GM19043 (cell line): ENCODE measurements around the gene EIF3F.
A peak's percentile ranks its signal among the peaks of the same experiment; 100 is the strongest.

Source experiments
- ATAC-seq: cut with Tn5 transposase; IDR thresholded peaks from one replicate; pipeline ENCODE4 v1.9.1; 2021; ENCODE audit warnings: low read depth; ENCODE audit not compliant: unreplicated experiment

EIF3F gene, protein sequence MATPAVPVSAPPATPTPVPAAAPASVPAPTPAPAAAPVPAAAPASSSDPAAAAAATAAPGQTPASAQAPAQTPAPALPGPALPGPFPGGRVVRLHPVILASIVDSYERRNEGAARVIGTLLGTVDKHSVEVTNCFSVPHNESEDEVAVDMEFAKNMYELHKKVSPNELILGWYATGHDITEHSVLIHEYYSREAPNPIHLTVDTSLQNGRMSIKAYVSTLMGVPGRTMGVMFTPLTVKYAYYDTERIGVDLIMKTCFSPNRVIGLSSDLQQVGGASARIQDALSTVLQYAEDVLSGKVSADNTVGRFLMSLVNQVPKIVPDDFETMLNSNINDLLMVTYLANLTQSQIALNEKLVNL

DNA sequence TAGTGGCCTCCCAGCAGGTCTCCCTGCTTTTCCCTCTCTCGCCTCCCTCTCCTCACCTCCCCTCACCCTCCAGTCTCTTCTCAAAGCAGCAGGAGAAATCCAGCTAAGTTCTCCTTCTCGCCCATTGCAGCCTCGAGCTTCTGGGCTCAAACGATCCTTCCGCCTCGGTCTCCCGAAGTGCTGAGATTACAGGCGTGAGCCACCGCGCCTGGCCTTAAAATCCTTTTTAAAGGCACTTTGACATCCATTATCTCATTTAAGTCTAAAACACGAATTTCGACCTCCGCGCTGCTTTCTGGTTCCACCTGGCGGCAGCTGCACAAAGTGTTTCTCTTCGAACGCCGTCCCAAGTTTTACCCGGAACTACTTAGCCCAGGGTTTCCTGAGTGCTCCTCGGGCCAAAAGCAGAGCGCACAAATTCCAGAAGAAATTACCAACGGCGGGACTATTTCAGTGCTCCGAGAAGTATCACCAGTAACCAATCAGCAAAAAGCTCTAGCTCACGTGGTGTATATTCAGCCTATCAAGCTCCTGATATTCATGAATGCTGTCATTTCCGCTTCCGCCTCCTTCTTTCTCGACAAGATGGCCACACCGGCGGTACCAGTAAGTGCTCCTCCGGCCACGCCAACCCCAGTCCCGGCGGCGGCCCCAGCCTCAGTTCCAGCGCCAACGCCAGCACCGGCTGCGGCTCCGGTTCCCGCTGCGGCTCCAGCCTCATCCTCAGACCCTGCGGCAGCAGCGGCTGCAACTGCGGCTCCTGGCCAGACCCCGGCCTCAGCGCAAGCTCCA is at the start of gene EIF3F:
Gene EIF3F, plus strand, starts transcription at position 570 of the 792 bp plus-strand sequence. Its CDS starts 16 bp downstream, at position 586.
- peak; percentile 91 for ATAC-seq

DNA sequence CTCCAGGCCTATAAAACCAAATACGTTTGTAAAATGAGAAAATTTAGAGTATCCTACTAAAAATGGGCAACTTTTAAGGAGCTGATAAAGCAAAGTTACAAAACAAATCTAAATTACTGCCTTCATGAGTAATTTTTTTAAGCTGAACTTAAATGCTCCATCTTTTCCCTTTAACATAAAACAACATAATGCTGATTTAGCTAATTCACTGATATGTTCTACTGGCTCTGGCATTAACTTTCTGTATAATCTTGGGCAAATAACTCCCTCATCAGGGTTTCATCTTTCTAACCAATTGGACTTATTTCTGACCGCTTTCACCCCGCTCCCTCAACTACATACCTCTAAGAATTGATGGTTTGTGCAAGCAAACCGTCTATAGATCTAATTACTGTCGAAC is 46.0 kb upstream of the EIF3F start:
- ATAC-seq: no peak

DNA sequence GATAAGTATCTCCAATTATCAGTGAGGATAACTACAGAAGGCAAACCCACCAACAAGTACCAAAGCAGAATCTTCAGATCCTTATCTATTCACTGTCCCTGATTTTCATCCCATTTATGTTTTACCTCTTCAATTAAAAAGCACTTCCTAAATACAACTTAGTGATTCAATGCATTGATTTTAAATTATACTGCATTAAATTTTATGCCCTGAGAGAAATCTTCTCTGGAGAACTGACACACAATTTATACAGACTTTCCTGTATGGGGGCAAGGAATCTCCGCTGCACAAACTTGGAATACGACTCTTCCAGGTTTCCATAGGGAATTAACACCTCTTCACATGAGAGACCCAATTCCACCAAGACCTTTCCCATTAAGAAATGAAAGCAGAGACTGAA is 45.5 kb upstream of the EIF3F start, which contains the start of gene OR10A3:
Gene OR10A3, minus strand, starts transcription at position 101 of the 400 bp plus-strand sequence. CDS start 2,188 bp downstream, outside the sequence.
- no peak for ATAC-seq

DNA sequence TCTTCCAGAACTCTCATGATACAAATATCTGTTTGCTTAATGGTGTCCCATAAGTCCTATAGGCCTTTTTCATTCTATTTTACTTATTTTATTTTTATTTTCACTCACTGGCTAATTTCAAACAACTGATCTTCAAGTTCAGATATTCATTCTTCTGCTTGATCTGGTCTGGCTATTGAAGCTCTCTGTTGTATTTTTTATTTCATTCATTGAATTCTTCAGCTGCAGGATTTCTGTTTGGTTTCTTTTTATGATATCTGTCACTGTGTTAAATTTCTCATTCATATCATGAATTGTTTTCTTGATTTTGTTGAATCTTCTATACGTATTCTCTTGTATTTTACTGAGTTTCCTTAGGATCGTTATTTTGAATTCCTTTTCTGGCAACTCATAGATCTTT is 43.0 kb upstream of the EIF3F start:
- no peak for ATAC-seq

DNA sequence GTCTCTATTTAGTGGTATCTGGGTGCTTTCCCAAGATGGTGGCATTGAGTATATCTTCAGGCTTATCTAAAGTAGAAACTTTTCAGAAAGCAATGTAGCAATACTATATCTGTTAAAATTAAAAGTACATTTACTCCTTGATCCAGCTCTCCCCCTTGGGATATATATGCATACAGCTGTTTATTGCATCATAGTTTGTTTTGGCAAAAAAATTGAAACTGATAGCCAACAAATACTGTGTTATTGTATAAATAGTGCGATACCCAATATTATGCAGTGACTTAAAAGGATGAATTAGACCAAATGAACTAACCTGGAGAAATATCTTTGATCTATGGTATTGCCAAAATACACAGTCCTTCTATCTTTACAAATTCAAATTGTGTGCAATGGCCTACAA is 37.2 kb upstream of the EIF3F start:
- ATAC-seq: no peak

DNA sequence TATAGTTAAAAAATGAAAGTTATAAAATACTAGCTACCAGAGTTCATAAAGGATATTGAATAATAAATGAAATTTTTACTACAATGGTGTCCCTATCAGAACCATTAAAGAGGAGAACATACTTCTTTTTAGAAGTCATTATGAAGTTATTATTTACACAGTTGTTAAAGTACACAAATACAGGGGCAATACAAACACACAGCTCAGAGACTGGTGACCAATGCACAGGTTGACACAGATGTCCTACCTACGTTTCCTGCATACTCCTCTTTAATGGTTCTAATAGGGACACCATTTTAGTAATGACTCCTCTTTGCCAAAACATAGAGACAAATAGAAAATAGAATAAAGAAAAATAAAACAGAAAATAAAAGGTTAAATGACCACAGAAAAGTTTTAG is 31.9 kb upstream of the EIF3F start:
- ATAC-seq: no peak

DNA sequence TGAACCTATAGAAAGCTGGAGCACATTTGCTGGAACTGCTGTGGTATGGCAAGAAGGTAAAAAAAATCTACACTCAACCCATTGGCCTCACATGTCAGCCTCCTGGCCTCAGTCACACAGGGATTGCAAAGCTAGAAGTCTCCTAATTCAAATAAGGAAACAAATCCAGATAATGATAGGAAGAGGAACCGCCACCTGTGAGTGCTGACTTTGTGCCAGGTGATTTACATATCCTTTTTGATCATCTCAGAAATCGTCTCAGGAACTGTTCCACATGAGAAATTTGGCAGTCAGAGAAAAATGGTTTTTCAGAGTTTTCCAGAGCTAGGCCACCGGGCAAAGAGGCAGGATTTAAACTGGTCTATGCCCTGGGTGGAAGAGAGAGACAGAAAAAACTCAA is 22.9 kb upstream of the EIF3F start:
- no peak for ATAC-seq

DNA sequence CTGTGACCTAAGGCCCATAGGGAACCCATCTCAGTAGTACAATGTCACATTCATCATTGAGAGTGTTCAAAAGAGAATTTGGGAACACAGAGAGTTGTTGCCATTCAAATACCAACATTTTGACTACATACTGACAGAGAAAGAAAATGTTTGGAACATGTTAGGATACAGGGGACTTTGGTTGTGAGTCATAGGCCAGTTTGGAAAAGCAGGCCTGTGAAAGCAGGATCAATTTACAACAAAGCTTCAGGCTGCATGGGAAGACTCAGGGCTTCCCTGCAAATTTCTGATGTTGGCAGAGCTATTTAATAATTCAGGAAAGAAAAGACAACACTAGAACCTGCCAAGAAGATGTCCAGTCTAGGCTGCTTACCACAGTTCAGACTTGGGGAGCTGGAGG is 22.3 kb upstream of the EIF3F start:
- no peak for ATAC-seq

DNA sequence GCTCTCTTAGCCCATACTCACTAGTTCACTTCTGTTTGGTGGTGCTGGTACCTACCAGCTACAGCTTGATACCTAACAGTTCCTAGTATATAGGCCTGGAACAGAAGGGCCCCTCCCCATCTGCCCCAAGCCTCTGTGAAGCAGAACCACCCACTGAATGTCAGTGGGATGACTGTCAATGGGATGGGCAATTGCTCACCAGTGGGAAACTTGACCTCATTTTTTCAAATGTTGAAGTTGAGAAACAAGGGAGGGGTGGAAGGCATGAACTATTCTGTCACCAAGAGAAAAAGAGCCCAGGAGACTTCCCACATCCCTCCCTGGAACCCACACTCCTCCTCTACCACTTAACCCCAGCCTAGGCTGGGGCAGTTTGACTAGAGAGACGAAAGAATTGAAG is 21.8 kb upstream of the EIF3F start, which contains the start of gene NLRP10:
Gene NLRP10, minus strand, starts transcription at position 62 of the 400 bp plus-strand sequence. CDS start 1,952 bp downstream, outside the sequence.
- ATAC-seq: no peak

DNA sequence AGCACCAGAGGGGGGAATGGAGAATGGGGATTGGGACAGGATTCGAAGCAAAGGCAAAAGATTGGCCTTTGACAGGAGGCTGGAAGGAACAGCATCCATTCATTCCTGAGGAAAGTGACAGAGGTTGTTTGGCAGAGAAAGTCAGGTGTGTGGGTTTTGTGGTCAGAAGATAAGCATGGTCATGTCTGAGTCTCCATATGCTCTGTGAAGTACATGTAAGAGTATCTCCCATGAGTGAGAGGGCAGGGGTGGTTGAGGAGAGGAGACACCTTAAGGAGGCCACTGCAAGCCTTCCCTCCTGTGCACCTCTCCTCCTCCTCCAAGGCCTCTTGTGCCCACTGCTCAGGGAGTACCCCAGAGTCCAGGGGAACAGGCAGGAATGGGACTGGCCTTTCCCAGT is 20.0 kb upstream of the EIF3F start:
- ATAC-seq: no peak

DNA sequence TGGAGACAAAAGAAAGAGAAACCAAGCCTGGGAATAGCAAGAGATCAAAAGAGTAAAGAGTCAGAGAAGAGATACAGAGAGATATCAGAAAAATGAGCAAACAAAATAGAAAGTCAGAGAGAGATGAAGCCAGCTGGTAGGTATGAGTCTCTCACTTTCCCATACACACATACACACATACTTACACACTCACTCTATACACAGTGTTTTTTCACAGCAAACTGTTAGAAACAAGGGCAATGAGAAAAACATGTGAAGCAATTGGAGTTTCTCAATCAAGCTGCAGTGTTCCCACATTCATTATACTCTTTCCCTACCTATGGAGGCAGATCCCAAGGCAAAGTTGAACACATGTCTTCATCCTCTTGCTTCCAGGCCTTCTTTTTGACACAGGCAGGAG is 19.3 kb upstream of the EIF3F start:
- ATAC-seq: no peak

DNA sequence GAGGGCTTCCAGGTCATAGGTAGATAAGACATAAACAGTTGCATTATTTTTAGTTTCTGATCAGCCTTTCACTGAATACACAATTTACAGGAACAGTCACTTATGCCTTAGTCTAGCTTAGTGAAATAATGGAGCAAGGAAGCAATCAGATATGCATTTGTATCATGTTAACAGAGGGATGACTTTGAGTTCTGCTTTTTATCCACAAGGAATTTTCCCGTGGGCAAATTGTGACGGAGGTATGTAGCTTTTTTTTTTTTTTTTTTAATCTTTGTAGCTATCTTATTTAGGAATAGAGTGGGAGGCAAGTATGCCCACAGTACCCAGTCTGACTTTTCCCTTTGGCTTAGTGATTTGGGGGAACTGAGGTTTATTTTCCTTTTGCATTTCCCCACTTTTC is 18.5 kb upstream of the EIF3F start:
- ATAC-seq: no peak

DNA sequence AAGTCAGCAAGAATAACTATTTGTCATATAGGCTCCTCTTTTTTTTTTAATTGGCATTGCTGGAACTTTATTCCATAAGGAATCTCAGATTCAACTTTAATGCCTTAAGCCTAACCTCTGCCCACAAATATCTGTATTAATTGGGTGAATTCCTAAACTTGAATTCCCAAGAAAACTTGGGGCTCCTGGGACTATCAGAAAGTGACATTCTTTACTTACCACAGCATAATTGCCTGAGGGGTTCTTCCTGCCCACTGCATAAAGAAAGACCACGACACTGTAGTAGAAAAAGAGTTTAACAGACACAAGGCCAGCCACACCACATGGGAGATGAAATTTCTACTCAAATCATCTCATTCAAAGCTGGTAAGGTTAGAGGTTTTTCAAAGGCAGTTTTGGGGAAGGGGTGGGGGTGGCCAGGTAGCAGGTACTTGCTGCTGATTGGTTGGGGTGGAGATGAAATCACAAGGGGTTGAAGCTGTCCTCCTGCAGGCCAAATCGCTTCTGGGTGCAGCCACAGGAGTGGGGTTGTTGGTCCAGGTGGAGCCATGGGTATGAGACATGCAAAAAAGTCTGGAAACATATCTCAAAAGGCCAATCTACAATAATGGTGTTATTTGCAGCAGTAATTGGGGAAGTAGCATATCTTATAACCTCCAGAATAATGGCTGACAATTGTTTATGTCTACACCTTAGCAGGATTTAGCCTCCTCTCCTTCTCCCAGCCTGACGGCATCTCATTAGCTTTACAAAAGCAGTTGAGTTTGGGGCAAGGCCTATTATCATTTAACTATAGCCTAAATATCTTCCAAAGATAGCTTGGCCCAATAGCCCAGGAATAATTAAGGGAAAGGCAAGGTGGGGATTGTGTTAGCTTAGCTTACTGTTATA is 17.1 kb upstream of the EIF3F start:
- no peak for ATAC-seq

DNA sequence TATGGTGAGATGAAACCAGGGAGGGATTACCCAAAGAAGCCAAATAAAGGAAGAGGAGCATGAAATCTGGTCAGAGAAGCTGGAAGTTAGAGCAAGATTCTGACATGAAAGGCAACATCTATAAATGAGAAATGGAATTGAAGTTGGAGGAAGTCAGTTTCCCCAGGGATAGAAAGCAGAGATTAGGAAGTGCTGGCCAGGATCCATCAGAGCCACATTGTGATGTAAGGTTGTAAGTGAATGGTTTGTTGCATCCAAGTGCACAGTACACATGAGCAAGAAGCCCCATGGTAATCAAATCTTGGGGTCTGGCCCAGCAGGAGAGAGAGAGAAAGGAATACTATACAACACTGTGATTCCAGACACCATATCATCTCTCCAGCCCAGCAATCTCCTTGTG is 15.3 kb upstream of the EIF3F start:
- no peak for ATAC-seq

DNA sequence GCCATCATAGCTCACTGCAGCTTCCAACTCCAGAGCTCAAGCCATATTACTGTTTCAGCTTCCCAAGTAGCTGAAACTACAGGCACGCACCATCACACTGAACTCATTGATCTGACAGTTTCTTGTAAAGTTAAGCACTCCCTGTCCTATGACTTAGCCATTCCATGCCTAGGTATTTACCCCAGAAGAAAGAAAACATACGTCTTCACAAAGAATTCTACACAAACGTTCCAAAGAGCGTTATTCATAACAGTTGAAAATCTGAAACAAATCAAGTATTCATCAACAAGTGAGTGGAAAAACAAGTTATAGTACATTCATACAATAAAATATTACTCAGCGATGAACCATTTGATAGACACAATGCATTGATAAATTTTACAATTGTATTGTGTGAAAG is 14.1 kb upstream of the EIF3F start:
- no peak for ATAC-seq

DNA sequence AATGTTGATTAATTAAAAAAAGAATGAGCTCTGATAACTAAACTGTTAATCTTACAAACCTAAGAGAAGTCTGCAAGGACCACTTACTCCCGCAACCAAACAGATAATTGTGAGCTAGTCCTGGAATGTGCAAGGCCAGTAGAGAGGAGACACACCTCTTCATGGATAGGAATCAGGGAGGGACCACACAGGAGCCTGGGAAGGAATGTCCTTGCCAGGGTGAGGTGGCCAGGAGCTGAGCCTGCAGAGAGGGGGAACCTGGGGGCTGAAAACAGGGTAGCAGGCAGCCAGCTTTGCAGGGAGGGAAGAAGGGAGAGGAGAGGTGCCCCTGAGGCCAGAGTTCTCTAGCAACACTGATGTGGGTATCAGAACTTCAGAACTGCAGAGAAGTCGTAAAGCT is 12.5 kb upstream of the EIF3F start:
- ATAC-seq: no peak

DNA sequence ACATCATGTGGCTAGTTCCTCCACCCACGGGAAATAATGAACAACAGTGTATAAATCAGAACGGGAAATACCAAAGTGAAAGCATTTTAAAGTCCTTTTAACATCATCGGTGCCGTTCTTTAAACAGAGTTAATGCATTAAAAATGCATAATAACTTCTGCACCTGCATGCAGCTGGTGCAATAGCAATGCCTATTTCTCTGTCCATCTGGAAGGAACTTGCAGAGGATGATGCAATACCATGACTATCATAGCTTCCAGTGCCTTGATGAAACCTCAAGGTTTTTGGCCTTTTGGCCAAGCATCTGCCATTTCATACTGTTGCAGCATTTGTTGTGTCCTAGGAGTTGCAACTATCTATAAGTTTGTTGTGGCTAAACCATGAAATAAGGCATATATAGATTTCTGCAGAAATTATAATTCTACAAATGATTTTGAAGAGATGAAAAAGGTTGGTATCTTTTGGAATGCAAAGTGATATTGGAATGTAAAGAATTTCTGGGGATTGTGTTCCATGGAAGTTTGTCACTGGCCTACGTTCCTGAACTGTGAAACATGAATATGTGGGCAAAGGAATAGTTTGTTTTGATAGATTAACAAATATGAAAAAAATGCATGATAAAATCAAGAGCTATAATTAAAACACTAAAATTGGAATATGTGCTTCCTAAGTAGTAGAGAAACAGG is 9.8 kb upstream of the EIF3F start:
- no peak for ATAC-seq

DNA sequence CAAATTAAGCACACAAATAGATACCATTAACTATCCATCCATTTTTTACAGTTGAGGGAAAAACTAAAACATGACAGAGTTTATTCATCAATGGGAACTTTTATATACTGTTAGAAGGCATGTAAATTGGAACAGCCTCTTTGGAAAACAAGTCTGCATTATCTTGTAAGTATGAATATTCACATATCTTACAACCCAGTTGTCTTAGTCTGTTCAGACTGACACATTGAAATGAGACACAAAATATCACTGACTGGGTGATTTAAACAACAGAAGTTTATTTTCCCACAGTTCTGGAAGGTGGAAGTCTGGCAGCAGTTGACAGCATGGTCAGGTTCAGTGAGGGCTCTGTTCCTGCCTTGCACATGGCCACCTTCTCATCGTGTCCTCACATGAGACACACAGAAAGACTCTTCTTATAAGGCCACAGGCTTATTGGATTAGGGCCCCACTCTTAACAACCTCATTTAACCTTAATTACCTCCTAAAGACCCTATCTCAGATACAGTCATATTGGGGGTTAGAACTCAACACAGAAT is 5.4 kb upstream of the EIF3F start:
- no peak for ATAC-seq

DNA sequence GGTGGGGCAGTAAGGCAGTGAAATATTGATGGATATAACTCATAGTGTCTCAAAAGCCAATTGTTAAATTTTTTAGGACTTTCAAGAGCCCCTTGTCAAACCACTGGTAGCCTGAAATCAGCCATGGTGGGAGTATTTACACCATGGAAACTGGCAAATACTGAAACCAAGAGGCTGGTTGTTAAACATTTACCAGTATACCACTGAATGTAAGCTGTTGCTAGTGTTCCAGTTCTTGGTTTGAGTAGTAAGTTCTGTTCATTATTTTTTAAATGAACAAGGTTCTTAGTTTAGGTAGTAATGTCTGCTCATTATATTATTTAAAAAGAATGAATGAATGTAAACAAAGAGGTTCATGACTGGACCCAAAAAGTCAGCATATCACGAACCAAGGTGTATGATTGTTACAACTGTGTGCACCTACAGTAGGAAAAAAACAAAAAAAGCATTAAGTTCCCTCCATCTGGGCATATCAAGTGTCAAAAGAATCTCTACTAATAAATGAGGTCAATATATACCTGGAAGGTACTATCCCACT is 4.5 kb upstream of the EIF3F start:
- peak; percentile 44 for ATAC-seq
